ENCODE data around the gene DPF1. TPM values are rescaled to one million over a fixed set of nuclear protein-coding genes. Genes with fewer than 3 reads are reported as not detected.
A peak's percentile ranks its signal among the peaks of the same experiment; 100 is the strongest.

The DPF1 gene
- total RNA-seq: 1.3 and 2.6 TPM in 2 replicates

GRCh38 chr19:38224014-38224862 is at the start of gene DPF1:
TSS of gene DPF1 (minus strand) at chr19:38224222. CDS start at chr19:38224142, 80 bp downstream.
- peak within 1 kb of the TSS; percentile 62 for H3K4me3 ChIP-seq (ENCODE audit: low read depth, low read length)
- DNase-seq (ENCODE audit: low read depth): no peak
- TF ChIP-seq CTCF (conservative IDR thresholded peaks at IDR 0.05; ENCODE audit: low read depth, low read length): no peak

GRCh38 chr19:38273499-38273898 is 49.5 kb upstream of the DPF1 start:
- DNase-seq (ENCODE audit: low read depth): no peak
- no peak overlapping the region for H3K4me3 ChIP-seq (ENCODE audit: low read depth, low read length)
- TF ChIP-seq CTCF (conservative IDR thresholded peaks at IDR 0.05; ENCODE audit: low read depth, low read length): no peak

- no peak overlapping the region for H3K4me3 ChIP-seq (ENCODE audit: low read depth, low read length)
- no peak for DNase-seq (ENCODE audit: low read depth)
- TF ChIP-seq CTCF (conservative IDR thresholded peaks at IDR 0.05; ENCODE audit: low read depth, low read length): no peak
These were observed 46.7 kb upstream of the DPF1 start for GRCh38 chr19:38270587-38271167.

GRCh38 chr19:38268539-38268938 is 44.5 kb upstream of the DPF1 start:
- H3K4me3 ChIP-seq (ENCODE audit: low read depth, low read length): no peak overlapping the region
- no peak for TF ChIP-seq CTCF (conservative IDR thresholded peaks at IDR 0.05; ENCODE audit: low read depth, low read length)
- DNase-seq (ENCODE audit: low read depth): no peak

- no peak for DNase-seq (ENCODE audit: low read depth)
- TF ChIP-seq CTCF (conservative IDR thresholded peaks at IDR 0.05; ENCODE audit: low read depth, low read length): no peak
- H3K4me3 ChIP-seq (ENCODE audit: low read depth, low read length): peak overlapping the region; percentile 91
These were observed 43.9 kb upstream of the DPF1 start for GRCh38 chr19:38267761-38268483.

GRCh38 chr19:38266981-38267597 is 43.1 kb upstream of the DPF1 start:
- DNase-seq (ENCODE audit: low read depth): no peak
- H3K4me3 ChIP-seq (ENCODE audit: low read depth, low read length): peak overlapping the region; percentile 91
- TF ChIP-seq CTCF (conservative IDR thresholded peaks at IDR 0.05; ENCODE audit: low read depth, low read length): no peak
